ENCODE results near the gene NHERF1. TPM values are rescaled to one million over a fixed set of nuclear protein-coding genes. Genes with fewer than 3 reads are reported as not detected.

The NHERF1 gene
- polyA plus RNA-seq, 1 donor (not counting 4 experiments of a cell fraction or from before 2014, with no cell fraction given), result 45.6 TPM

- Histone ChIP-seq H3K4me1 (ENCODE audit: control insufficient read depth, extremely low read depth, insufficient read depth, low read length) (no peaks in the 10 kb centered on the region), H3K9ac (ENCODE audit: control insufficient read depth, extremely low read depth, insufficient read depth, low read length) (no peak overlapping the region), H3K27me3 (ENCODE audit: control insufficient read depth, extremely low read depth, insufficient read depth, low read length) (peaks cover 9% of the 10 kb centered on the region), H3K9me3 (ENCODE audit: control insufficient read depth, low read depth, low read length) (no peaks in the 10 kb centered on the region), H3K79me2 (ENCODE audit: control insufficient read depth, insufficient read depth, low read length) (no peaks in the 10 kb centered on the region), H3K36me3 (ENCODE audit: control insufficient read depth in 2 of 2, extremely low read depth in 1 of 2, insufficient read depth in 2 of 2, low read length in 2 of 2) (no peaks in the 10 kb centered on the region), H2AFZ (ENCODE audit: control insufficient read depth, low read length) (no peak overlapping the region), H3K27ac (ENCODE audit: control insufficient read depth, insufficient read depth, low read length) (no peak overlapping the region), H4K20me1 (ENCODE audit: control insufficient read depth, extremely low read depth, insufficient read depth, low read length) (no peaks in the 10 kb centered on the region), H3K4me2 (ENCODE audit: control insufficient read depth, extremely low read depth, insufficient read depth, low read depth, low read length) (no peak overlapping the region), H3K4me3 (ENCODE audit: control insufficient read depth in 2 of 3, extremely low read depth in 1 of 3, insufficient read depth in 2 of 3, low read depth in 1 of 3, low read length in 3 of 3) (no peak overlapping the region), H3K9me1 (ENCODE audit: control insufficient read depth, extremely low read depth, insufficient read depth, low read length) (no peaks in the 10 kb centered on the region)
- FAIRE-seq (no peak), DNase-seq (ENCODE audit: low read depth, low spot score) (no peak)
- dilution Hi-C loops (cut with MboI; ENCODE audit: extremely low pct_ligation_motif_present, low sequenced_read_pairs), result no loop called here
- TF ChIP-seq CTCF (optimal IDR thresholded peaks at IDR 0.05 in 1 of 3, IDR thresholded peaks at IDR 0.05 in 1 of 3, conservative IDR thresholded peaks at IDR 0.05 in 1 of 3; ENCODE audit: extremely low read depth in 1 of 3, insufficient read depth in 2 of 3, low read length in 3 of 3), result no peak
- TF ChIP-seq EZH2 (IDR thresholded peaks at IDR 0.05; ENCODE audit: low read length), result no peak
Observed at GRCh38 chr17:74715144-74715543, 33.3 kb upstream of the NHERF1 start.

- Histone ChIP-seq H2AFZ (ENCODE audit: control insufficient read depth, low read length) (no peak overlapping the region), H3K36me3 (ENCODE audit: control insufficient read depth in 2 of 2, extremely low read depth in 1 of 2, insufficient read depth in 2 of 2, low read length in 2 of 2) (no peaks in the 10 kb centered on the region), H3K9me1 (ENCODE audit: control insufficient read depth, extremely low read depth, insufficient read depth, low read length) (no peaks in the 10 kb centered on the region), H3K9ac (ENCODE audit: control insufficient read depth, extremely low read depth, insufficient read depth, low read length) (no peak overlapping the region), H4K20me1 (ENCODE audit: control insufficient read depth, extremely low read depth, insufficient read depth, low read length) (no peaks in the 10 kb centered on the region), H3K27ac (ENCODE audit: control insufficient read depth, insufficient read depth, low read length) (no peak overlapping the region), H3K4me3 (ENCODE audit: control insufficient read depth in 2 of 3, extremely low read depth in 1 of 3, insufficient read depth in 2 of 3, low read depth in 1 of 3, low read length in 3 of 3) (no peak overlapping the region), H3K9me3 (ENCODE audit: control insufficient read depth, low read depth, low read length) (no peaks in the 10 kb centered on the region), H3K27me3 (ENCODE audit: control insufficient read depth, extremely low read depth, insufficient read depth, low read length) (peaks cover 3% of the 10 kb centered on the region), H3K79me2 (ENCODE audit: control insufficient read depth, insufficient read depth, low read length) (no peaks in the 10 kb centered on the region), H3K4me2 (ENCODE audit: control insufficient read depth, extremely low read depth, insufficient read depth, low read depth, low read length) (no peak overlapping the region), H3K4me1 (ENCODE audit: control insufficient read depth, extremely low read depth, insufficient read depth, low read length) (no peaks in the 10 kb centered on the region)
- DNase-seq (ENCODE audit: low read depth, low spot score), result no peak
- TF ChIP-seq EZH2 (IDR thresholded peaks at IDR 0.05; ENCODE audit: low read length) (no peak), CTCF (optimal IDR thresholded peaks at IDR 0.05 in 1 of 3, IDR thresholded peaks at IDR 0.05 in 1 of 3, conservative IDR thresholded peaks at IDR 0.05 in 1 of 3; ENCODE audit: extremely low read depth in 1 of 3, insufficient read depth in 2 of 3, low read length in 3 of 3) (no peak)
- FAIRE-seq, result no peak
- dilution Hi-C loops (cut with MboI; ENCODE audit: extremely low pct_ligation_motif_present, low sequenced_read_pairs), result no loop called here
Observed at GRCh38 chr17:74720506-74720905, 27.9 kb upstream of the NHERF1 start.
